Measurements from ENCODE around the gene LONRF3. TPM values are rescaled to one million over a fixed set of nuclear protein-coding genes. Genes with fewer than 3 reads are reported as not detected.

The LONRF3 gene
- total and polyA plus RNA-seq, 2 of the 13 experiments (the other 11 are each of a cell fraction or from before 2014, with no cell fraction given): 4.8 to 11.6 TPM

- TF ChIP-seq CEBPZ (IDR thresholded peaks at IDR 0.05; ENCODE audit: low read length) (no peak), ZNF607 (CRISPR knock-in tag; IDR thresholded peaks at IDR 0.05; ENCODE audit: borderline replicate concordance) (peak; percentile 20; the same call in 1 of the 2 replicates), NFAT5 (CRISPR knock-in tag; IDR thresholded peaks at IDR 0.05) (no peak), TFAP4 (IDR thresholded peaks at IDR 0.05; ENCODE audit: borderline replicate concordance, low read depth) (no peak), RBAK (CRISPR knock-in tag; IDR thresholded peaks at IDR 0.05) (no peak), CBFB (CRISPR knock-in tag; IDR thresholded peaks at IDR 0.05) (no peak), BCL3 (CRISPR knock-in tag; IDR thresholded peaks at IDR 0.05) (no peak), PBX2 (CRISPR knock-in tag; IDR thresholded peaks at IDR 0.05) (no peak), ZNF430 (CRISPR knock-in tag; IDR thresholded peaks at IDR 0.05) (no peak), SOX6 (IDR thresholded peaks at IDR 0.05) (no peak), SOX6 (CRISPR knock-in tag; IDR thresholded peaks at IDR 0.05) (peak; percentile 65), ZNF737 (CRISPR knock-in tag; IDR thresholded peaks at IDR 0.05; ENCODE audit: borderline replicate concordance) (no peak), SNAI1 (CRISPR knock-in tag; IDR thresholded peaks at IDR 0.05; ENCODE audit: borderline replicate concordance) (no peak; the same call in 1 of the 2 replicates), ZNF530 (CRISPR knock-in tag; IDR thresholded peaks at IDR 0.05; ENCODE audit: low read depth) (no peak), MEIS2 (CRISPR knock-in tag; IDR thresholded peaks at IDR 0.05) (0 out of 2 replicates have a peak, but pooled peaks have one; percentile 41), ZNF605 (CRISPR knock-in tag; IDR thresholded peaks at IDR 0.05) (no peak)
Measured at GRCh38 chrX:118975831-118976598, 1.6 kb downstream of the LONRF3 start (continued).

All from HepG2 (cell line).